ENCODE measurements around the gene ZNF423.

Gene ZNF423

GRCh38 chr16:49839017-49839825 lies 16.7 kb downstream of the ZNF423 start:
- no peak for DNase-seq (ENCODE audit: insufficient read length, low spot score)
- TF ChIP-seq TAF1 (IDR thresholded peaks at IDR 0.05; ENCODE audit: low read depth, low read length) (no peak), POU2F2 (IDR thresholded peaks at IDR 0.05; ENCODE audit: low read depth, low read length) (no peak), PAX5 (IDR thresholded peaks at IDR 0.05; ENCODE audit: insufficient read depth, low read length, severe bottlenecking) (no peak), POLR2A (IDR thresholded peaks at IDR 0.05; ENCODE audit: low read depth, low read length) (no peak), POLR2AphosphoS5 (IDR thresholded peaks at IDR 0.05; ENCODE audit: low read depth, low read length) (no peak), SPI1 (IDR thresholded peaks at IDR 0.05; ENCODE audit: low read depth, low read length) (no peak)
- FAIRE-seq, result no peak

GRCh38 chr16:49838441-49839016 lies 17.4 kb downstream of the ZNF423 start:
- TF ChIP-seq POU2F2 (IDR thresholded peaks at IDR 0.05; ENCODE audit: low read depth, low read length) (no peak), SPI1 (IDR thresholded peaks at IDR 0.05; ENCODE audit: low read depth, low read length) (no peak), POLR2AphosphoS5 (IDR thresholded peaks at IDR 0.05; ENCODE audit: low read depth, low read length) (no peak), POLR2A (IDR thresholded peaks at IDR 0.05; ENCODE audit: low read depth, low read length) (no peak), TAF1 (IDR thresholded peaks at IDR 0.05; ENCODE audit: low read depth, low read length) (no peak), PAX5 (IDR thresholded peaks at IDR 0.05; ENCODE audit: insufficient read depth, low read length, severe bottlenecking) (no peak)
- FAIRE-seq, result no peak
- DNase-seq (ENCODE audit: insufficient read length, low spot score), result no peak

- DNase-seq (ENCODE audit: insufficient read length, low spot score) (no peak), FAIRE-seq (no peak)
- TF ChIP-seq POU2F2 (IDR thresholded peaks at IDR 0.05; ENCODE audit: low read depth, low read length), result no peak
- no peak for TF ChIP-seq POLR2A (IDR thresholded peaks at IDR 0.05; ENCODE audit: low read depth, low read length)
- TF ChIP-seq POLR2AphosphoS5 (IDR thresholded peaks at IDR 0.05; ENCODE audit: low read depth, low read length), result no peak
- TF ChIP-seq SPI1 (IDR thresholded peaks at IDR 0.05; ENCODE audit: low read depth, low read length), result no peak
- TF ChIP-seq PAX5 (IDR thresholded peaks at IDR 0.05; ENCODE audit: insufficient read depth, low read length, severe bottlenecking), result no peak
- TF ChIP-seq TAF1 (IDR thresholded peaks at IDR 0.05; ENCODE audit: low read depth, low read length), result no peak
Observed at GRCh38 chr16:49837688-49838410, 18.1 kb downstream of the ZNF423 start.

GRCh38 chr16:49836668-49837067 lies 19.2 kb downstream of the ZNF423 start:
- no peak for DNase-seq (ENCODE audit: insufficient read length, low spot score)
- no peak for FAIRE-seq
- TF ChIP-seq TAF1 (IDR thresholded peaks at IDR 0.05; ENCODE audit: low read depth, low read length) (no peak), POLR2A (IDR thresholded peaks at IDR 0.05; ENCODE audit: low read depth, low read length) (no peak), POLR2AphosphoS5 (IDR thresholded peaks at IDR 0.05; ENCODE audit: low read depth, low read length) (no peak), PAX5 (IDR thresholded peaks at IDR 0.05; ENCODE audit: insufficient read depth, low read length, severe bottlenecking) (no peak), POU2F2 (IDR thresholded peaks at IDR 0.05; ENCODE audit: low read depth, low read length) (no peak), SPI1 (IDR thresholded peaks at IDR 0.05; ENCODE audit: low read depth, low read length) (no peak)

DNA sequence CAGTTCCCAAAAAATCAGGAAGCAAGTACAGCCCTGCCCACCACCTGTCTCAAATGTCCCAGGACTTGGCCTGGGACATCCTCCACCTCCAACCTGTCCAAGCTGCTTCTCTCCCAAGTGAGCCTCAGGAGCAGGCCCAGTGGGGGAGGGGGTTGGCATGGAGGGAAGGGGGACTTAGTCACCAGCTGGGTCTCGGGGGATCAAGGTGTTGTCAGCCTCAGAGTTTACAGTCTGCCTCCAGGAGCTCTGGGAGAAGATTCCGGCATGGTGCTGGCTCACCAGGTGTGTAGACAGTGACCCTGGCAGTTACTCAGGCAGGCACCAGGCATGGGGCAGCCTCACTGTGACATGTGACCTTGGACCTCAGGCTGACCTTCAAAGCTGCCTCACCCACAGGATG lies 19.7 kb downstream of the ZNF423 start:
- no peak for FAIRE-seq
- DNase-seq (ENCODE audit: insufficient read length, low spot score), result no peak

DNA sequence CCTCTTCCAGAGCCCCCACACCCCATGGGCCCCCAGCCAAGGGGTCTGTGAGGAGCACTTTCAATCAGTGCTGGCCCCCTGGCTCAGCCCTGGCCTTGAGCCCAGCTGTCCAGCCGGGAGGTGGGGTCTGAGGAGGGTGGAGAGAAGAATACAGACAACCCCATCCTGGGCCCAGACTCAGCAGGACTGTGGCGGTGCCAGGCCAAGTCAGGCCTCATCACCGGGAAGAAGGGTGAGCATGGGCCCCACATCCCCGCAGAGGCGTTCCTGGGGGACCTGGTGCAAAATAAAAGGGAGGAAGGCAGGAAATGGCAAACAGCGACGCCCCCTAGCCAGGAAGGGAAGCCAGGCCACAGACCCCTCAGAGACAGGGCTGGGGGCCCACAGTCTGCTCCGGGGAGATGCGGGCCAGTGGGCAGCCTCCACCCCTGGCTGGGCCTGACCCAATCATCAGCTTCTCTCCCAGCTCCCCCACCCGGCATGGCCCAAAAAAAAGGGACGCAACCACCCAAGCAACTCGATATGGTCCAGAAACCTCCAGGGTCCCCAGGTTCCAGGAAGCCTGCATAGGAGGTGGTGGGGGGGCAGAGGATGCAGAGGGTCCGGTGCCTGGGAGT lies 20.6 kb downstream of the ZNF423 start:
- no peak for FAIRE-seq
- no peak for DNase-seq (ENCODE audit: insufficient read length, low spot score)
- TF ChIP-seq PAX5 (IDR thresholded peaks at IDR 0.05; ENCODE audit: insufficient read depth, low read length, severe bottlenecking) (no peak), POLR2AphosphoS5 (IDR thresholded peaks at IDR 0.05; ENCODE audit: low read depth, low read length) (no peak), POLR2A (IDR thresholded peaks at IDR 0.05; ENCODE audit: low read depth, low read length) (no peak), TAF1 (IDR thresholded peaks at IDR 0.05; ENCODE audit: low read depth, low read length) (no peak), POU2F2 (IDR thresholded peaks at IDR 0.05; ENCODE audit: low read depth, low read length) (no peak), SPI1 (IDR thresholded peaks at IDR 0.05; ENCODE audit: low read depth, low read length) (no peak)

More for the DNA sequence above, 19.7 kb downstream of the ZNF423 start:
- TF ChIP-seq TAF1 (IDR thresholded peaks at IDR 0.05; ENCODE audit: low read depth, low read length) (no peak), POLR2A (IDR thresholded peaks at IDR 0.05; ENCODE audit: low read depth, low read length) (no peak), POU2F2 (IDR thresholded peaks at IDR 0.05; ENCODE audit: low read depth, low read length) (no peak), PAX5 (IDR thresholded peaks at IDR 0.05; ENCODE audit: insufficient read depth, low read length, severe bottlenecking) (no peak), POLR2AphosphoS5 (IDR thresholded peaks at IDR 0.05; ENCODE audit: low read depth, low read length) (no peak), SPI1 (IDR thresholded peaks at IDR 0.05; ENCODE audit: low read depth, low read length) (no peak)

DNA sequence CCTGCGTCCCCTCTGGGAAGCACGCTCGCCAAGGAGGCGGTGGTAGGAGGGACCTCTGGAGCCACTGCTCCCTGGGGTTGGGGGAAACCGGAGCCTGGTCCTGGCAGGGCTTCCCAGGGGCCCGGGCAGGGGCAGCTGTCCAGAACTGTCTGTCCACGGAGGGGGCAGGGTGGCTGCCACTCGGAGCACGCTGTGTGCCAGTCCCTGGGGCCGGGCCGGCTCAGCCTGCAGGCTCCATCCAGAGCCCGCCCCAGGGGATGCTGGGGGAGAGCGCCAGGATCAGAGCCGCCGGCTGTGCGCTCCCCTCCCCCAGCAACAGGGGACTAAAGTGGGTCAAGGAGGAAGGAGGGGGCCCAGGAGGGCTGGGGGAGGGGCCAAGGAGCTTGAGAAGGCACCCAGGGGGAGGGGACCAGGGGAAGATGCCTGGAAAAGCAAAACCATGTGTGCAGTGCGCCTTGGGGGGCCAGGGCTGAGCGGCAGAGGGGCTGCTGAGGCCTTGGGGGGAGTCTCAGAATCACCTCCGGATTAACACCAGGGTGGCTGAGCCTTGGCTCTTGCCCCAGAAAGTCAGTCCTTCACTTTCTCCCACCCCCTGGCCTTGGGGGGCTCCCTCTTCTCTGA lies 21.3 kb downstream of the ZNF423 start:
- TF ChIP-seq POU2F2 (IDR thresholded peaks at IDR 0.05; ENCODE audit: low read depth, low read length) (no peak), PAX5 (IDR thresholded peaks at IDR 0.05; ENCODE audit: insufficient read depth, low read length, severe bottlenecking) (no peak), POLR2A (IDR thresholded peaks at IDR 0.05; ENCODE audit: low read depth, low read length) (no peak), TAF1 (IDR thresholded peaks at IDR 0.05; ENCODE audit: low read depth, low read length) (no peak), SPI1 (IDR thresholded peaks at IDR 0.05; ENCODE audit: low read depth, low read length) (no peak)
- no peak for FAIRE-seq
- DNase-seq (ENCODE audit: insufficient read length, low spot score), result no peak

- DNase-seq (ENCODE audit: insufficient read length, low spot score) (no peak), FAIRE-seq (no peak)
- TF ChIP-seq SPI1 (IDR thresholded peaks at IDR 0.05; ENCODE audit: low read depth, low read length) (no peak), POLR2AphosphoS5 (IDR thresholded peaks at IDR 0.05; ENCODE audit: low read depth, low read length) (no peak), PAX5 (IDR thresholded peaks at IDR 0.05; ENCODE audit: insufficient read depth, low read length, severe bottlenecking) (no peak), POU2F2 (IDR thresholded peaks at IDR 0.05; ENCODE audit: low read depth, low read length) (no peak), TAF1 (IDR thresholded peaks at IDR 0.05; ENCODE audit: low read depth, low read length) (no peak), POLR2A (IDR thresholded peaks at IDR 0.05; ENCODE audit: low read depth, low read length) (no peak)
Observed at GRCh38 chr16:49833796-49834530, 21.9 kb downstream of the ZNF423 start.

All from GM12891 (cell line).